Raji (cell line): ENCODE data around the gene KCNJ10.

Experiments
- POLR2A ChIP-seq: IDR thresholded peaks from 2 replicates; pipeline ENCODE4 v1.6.1; 2011; ENCODE audit warnings: low read depth, low read length, control low read depth; ENCODE audit not compliant: insufficient read depth

Gene KCNJ10

GRCh38 chr1:160030657-160031364 is 39.1 kb downstream of the KCNJ10 start:
- TF ChIP-seq POLR2A, result no peak

GRCh38 chr1:160028426-160028825 is 41.5 kb downstream of the KCNJ10 start:
- no peak for TF ChIP-seq POLR2A

- no peak for TF ChIP-seq POLR2A
These were observed 44.6 kb downstream of the KCNJ10 start for GRCh38 chr1:160025314-160025713.

- TF ChIP-seq POLR2A, result no peak
These were observed 45.6 kb downstream of the KCNJ10 start for GRCh38 chr1:160024195-160024905.

GRCh38 chr1:160022330-160023310 is 47.3 kb downstream of the KCNJ10 start:
- TF ChIP-seq POLR2A, result no peak

GRCh38 chr1:160021376-160022074 is 48.4 kb downstream of the KCNJ10 start:
- no peak for TF ChIP-seq POLR2A

GRCh38 chr1:160020196-160020595 is 49.8 kb downstream of the KCNJ10 start:
- TF ChIP-seq POLR2A, result no peak

GRCh38 chr1:160018900-160019299 is 51.1 kb downstream of the KCNJ10 start:
- TF ChIP-seq POLR2A, result no peak

GRCh38 chr1:160018347-160018746 is 51.6 kb downstream of the KCNJ10 start:
- TF ChIP-seq POLR2A, result no peak

- TF ChIP-seq POLR2A, result no peak
These were observed 52.4 kb downstream of the KCNJ10 start for GRCh38 chr1:160017592-160017991.

- TF ChIP-seq POLR2A, result no peak
These were observed 58.2 kb downstream of the KCNJ10 start for GRCh38 chr1:160011781-160012180.

- no peak for TF ChIP-seq POLR2A
These were observed 60.2 kb downstream of the KCNJ10 start for GRCh38 chr1:160009801-160010200.

- TF ChIP-seq POLR2A, result no peak
These were observed 60.9 kb downstream of the KCNJ10 start for GRCh38 chr1:160009081-160009480.

- no peak for TF ChIP-seq POLR2A
These were observed 62.3 kb downstream of the KCNJ10 start for GRCh38 chr1:160007577-160008200.
